Activated CD8-positive, alpha-beta memory T cell treated with anti-CD3 and anti-CD28 coated beads for 24 hours (primary cell): ENCODE data around the gene CAB39L.

Experiments
- DNase-seq: peaks from one replicate; pipeline ENCODE4 v3.0.0-alpha.2; 2020

The CAB39L gene

GRCh38 chr13:49441312-49441711 is 2.6 kb downstream of the CAB39L start:
- no peak for DNase-seq

GRCh38 chr13:49439609-49440008 is 4.3 kb downstream of the CAB39L start:
- no peak for DNase-seq

GRCh38 chr13:49437705-49438104 is 6.2 kb downstream of the CAB39L start:
- DNase-seq, result no peak

- DNase-seq, result no peak
These were observed 7.0 kb downstream of the CAB39L start for GRCh38 chr13:49436890-49437289.

- DNase-seq, result no peak
These were observed 7.9 kb downstream of the CAB39L start for GRCh38 chr13:49435992-49436391.

GRCh38 chr13:49429121-49429520 is 14.7 kb downstream of the CAB39L start:
- DNase-seq, result no peak

GRCh38 chr13:49428041-49428763 is 15.7 kb downstream of the CAB39L start:
- DNase-seq, result no peak

GRCh38 chr13:49424011-49424560 is 19.8 kb downstream of the CAB39L start:
- DNase-seq, result no peak

GRCh38 chr13:49421391-49421790 is 22.5 kb downstream of the CAB39L start:
- DNase-seq, result no peak

- no peak for DNase-seq
These were observed 24.6 kb downstream of the CAB39L start for GRCh38 chr13:49419276-49419675.

GRCh38 chr13:49418206-49418605 is 25.7 kb downstream of the CAB39L start:
- no peak for DNase-seq

- no peak for DNase-seq
These were observed 26.7 kb downstream of the CAB39L start for GRCh38 chr13:49417161-49417560.

GRCh38 chr13:49412749-49413148 is 31.1 kb downstream of the CAB39L start:
- no peak for DNase-seq

- DNase-seq, result no peak
These were observed 32.5 kb downstream of the CAB39L start for GRCh38 chr13:49411353-49411752.

GRCh38 chr13:49410477-49410876 is 33.4 kb downstream of the CAB39L start:
- DNase-seq, result no peak

GRCh38 chr13:49410006-49410405 is 33.9 kb downstream of the CAB39L start:
- no peak for DNase-seq

GRCh38 chr13:49409008-49409407 is 34.9 kb downstream of the CAB39L start:
- DNase-seq, result no peak

GRCh38 chr13:49407936-49408335 is 35.9 kb downstream of the CAB39L start:
- no peak for DNase-seq

GRCh38 chr13:49407068-49407467 is 36.8 kb downstream of the CAB39L start:
- DNase-seq, result no peak

- no peak for DNase-seq
These were observed 39.2 kb downstream of the CAB39L start for GRCh38 chr13:49404703-49405020.

GRCh38 chr13:49403996-49404702 is 39.7 kb downstream of the CAB39L start:
- DNase-seq, result no peak

GRCh38 chr13:49400755-49401659 is 42.9 kb downstream of the CAB39L start:
- no peak for DNase-seq

GRCh38 chr13:49399801-49400472 is 43.9 kb downstream of the CAB39L start:
- no peak for DNase-seq
